Sigmoid colon (tissue), 4 donors: ENCODE measurements around the gene MYO15A.

Source experiments
- CTCF ChIP-seq, 4 experiments: fragments of 450-650 bp in 3 of 4; fragments of 200-600 bp in 1 of 4; IDR thresholded peaks; one replicate each; pipeline ENCODE4 v1.5.1; 2016 to 2019; ENCODE audit warnings: antibody characterized with exemption in 4 of 4, mild to moderate bottlenecking in 3 of 4, moderate library complexity in 2 of 4
- EP300 ChIP-seq, 4 donors: sonication (generic); formaldehyde crosslinking; IDR thresholded peaks; one replicate each; pipeline ENCODE4 v1.6.1; 2017; ENCODE audit warnings: antibody characterized with exemption in 4 of 4
- POLR2A ChIP-seq, 2 donors: fragments of 450-650 bp; IDR thresholded peaks; one replicate each; pipeline ENCODE4 v1.6.1; 2016; ENCODE audit warnings: antibody characterized with exemption in 2 of 2, mild to moderate bottlenecking in 2 of 2, moderate library complexity in 2 of 2
- POLR2AphosphoS5 ChIP-seq, 4 donors: sonication (generic); formaldehyde crosslinking; IDR thresholded peaks; one replicate each; pipeline ENCODE4 v1.6.1; 2017; ENCODE audit warnings: antibody characterized with exemption in 4 of 4

- TF ChIP-seq CTCF (IDR thresholded peaks at IDR 0.05) (no peak), POLR2A (IDR thresholded peaks at IDR 0.05) (no peak), POLR2AphosphoS5 (IDR thresholded peaks at IDR 0.05) (no peak), EP300 (IDR thresholded peaks at IDR 0.05) (no peak)
These were observed 58.9 kb downstream of the MYO15A start for GRCh38 chr17:18167421-18167820.
